ENCODE data around the gene NAT16. TPM values are rescaled to one million over a fixed set of nuclear protein-coding genes. Genes with fewer than 3 reads are reported as not detected.

NAT16 gene
- total and polyA plus RNA-seq, 2 donors (not counting 1 experiment from before 2014, with no cell fraction given), result not detected

DNA sequence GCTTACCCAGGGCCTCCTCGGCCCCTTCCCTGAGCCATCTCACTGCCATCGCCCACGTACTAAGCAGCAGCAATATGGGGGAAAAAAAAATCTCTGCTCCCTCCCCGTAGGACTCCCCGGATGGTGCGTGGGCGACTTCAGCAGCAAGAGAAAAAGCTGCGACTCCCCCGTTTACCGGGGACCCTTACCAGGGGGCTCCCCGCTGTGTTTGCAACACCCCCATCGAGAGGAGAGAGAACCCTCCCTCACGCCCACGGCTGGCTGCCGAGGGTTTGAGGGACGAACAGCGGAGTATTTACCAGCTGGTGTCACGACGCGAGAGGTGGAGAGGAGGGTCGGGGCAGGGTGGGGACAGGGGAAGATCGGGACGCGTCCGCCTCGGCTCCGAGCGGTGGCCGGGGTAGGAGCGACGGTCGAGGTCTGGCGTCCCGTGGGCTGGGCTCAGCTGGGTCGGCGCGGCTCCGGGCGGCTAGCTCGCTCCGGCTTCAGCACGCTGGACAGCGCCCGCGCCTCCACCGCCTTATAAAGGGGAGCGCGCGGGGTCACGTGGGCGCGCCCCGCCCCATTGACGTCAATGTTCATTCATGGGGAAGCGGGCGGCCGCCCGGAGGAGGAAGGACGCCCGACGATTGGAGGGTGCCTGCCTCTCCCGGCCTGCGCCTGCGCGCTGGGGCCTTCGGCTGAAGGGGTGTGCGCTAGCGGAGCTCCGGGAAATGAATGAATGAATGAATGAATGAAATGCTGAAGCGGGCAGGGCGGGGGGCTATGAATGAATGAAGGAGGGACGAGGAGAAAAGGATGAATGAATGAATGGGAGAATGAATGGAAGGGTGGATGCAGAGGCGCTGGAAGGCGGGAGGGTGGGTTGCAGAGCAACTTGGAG lies 14.8 kb downstream of the NAT16 start, which contains the start of gene VGF:
TSS of gene VGF (minus strand) at position 495 of the 883 bp plus-strand sequence. CDS start 726 bp downstream, outside the sequence.
- TF ChIP-seq CTCF (IDR thresholded peaks at IDR 0.05) (no peak), EZH2 (IDR thresholded peaks at IDR 0.05; ENCODE audit: borderline replicate concordance, insufficient read depth, low read depth, low read length, poor library complexity, severe bottlenecking) (no peak)
- Histone ChIP-seq H3K36me3 (replicated peaks in 1 of 2; ENCODE audit: control extremely low read depth in 1 of 2, control insufficient read depth in 1 of 2, extremely low read depth in 1 of 2, insufficient read depth in 2 of 2, low read length in 1 of 2) (no peaks in the 10 kb centered on the region), H3K4me1 (ENCODE audit: control insufficient read depth in 2 of 2, insufficient read depth in 2 of 2, low read length in 2 of 2) (peaks cover 56 to 67% of the 10 kb centered on the region in 2 donors), H3K4me2 (replicated peaks; ENCODE audit: low read depth, low read length, poor library complexity, severe bottlenecking) (peak within 1 kb of the TSS; percentile 99), H3K4me3 (ENCODE audit: control extremely low read depth in 1 of 5, extremely low read depth in 1 of 5, insufficient read depth in 1 of 5, low read depth in 2 of 5, low read length in 4 of 5) (peak within 1 kb of the TSS in 3 of 5 experiments; percentile 0 to 58 (median 17)), H3K27me3 (replicated peaks in 1 of 4; ENCODE audit: control extremely low read depth in 1 of 4, control insufficient read depth in 3 of 4, insufficient read depth in 4 of 4, low read length in 3 of 4) (peaks cover 0 to 79% (median 55%) of the 10 kb centered on the region in 4 experiments), H4K20me1 (ENCODE audit: control insufficient read depth, insufficient read depth, low read length, poor library complexity, severe bottlenecking) (peaks cover 26% of the 10 kb centered on the region), H3K9ac (ENCODE audit: low read length) (peak within 1 kb of the TSS; percentile 41), H2AFZ (ENCODE audit: insufficient read depth, low read depth, low read length, poor library complexity, severe bottlenecking) (no peak within 1 kb of the TSS), H3K79me2 (ENCODE audit: control insufficient read depth, insufficient read depth, low read length) (no peaks in the 10 kb centered on the region), H3K9me3 (ENCODE audit: control extremely low read depth in 1 of 3, control insufficient read depth in 2 of 3, insufficient read depth in 1 of 3, low read length in 2 of 3) (peaks cover 0 to 38% (median 3%) of the 10 kb centered on the region in 3 donors), H3K27ac (ENCODE audit: low read length in 2 of 2) (no peak within 1 kb of the TSS)
- WGBS (ENCODE audit: insufficient coverage), result 3% methylated on average over 67 of the region's 74 CpGs
- ChIA-PET CTCF (interaction anchor here (0.8 to 1.8 kb wide), 4 partner anchors 8 to 271 kb away, joined by 3 to 11 read pairs (median 3); no protein-coding TSS in a partner anchor), POLR2A (interaction anchor here (0.6 to 1.1 kb wide), 4 partner anchors 10 to 80 kb away, joined by 3 to 5 read pairs (median 3); partner anchors contain the start of genes FIS1, TRIM56 and ZNHIT1)
- peak within 1 kb of the TSS; percentile 82 for H3K4me3 Mint-ChIP-seq
- H3K27ac Mint-ChIP-seq, result peak within 1 kb of the TSS; percentile 81
- peak; percentile 95 for DNase-seq
- peaks cover 51% of the 10 kb centered on the region for H3K27me3 Mint-ChIP-seq
- peaks cover 42% of the 10 kb centered on the region for H3K4me1 Mint-ChIP-seq
- ATAC-seq (ENCODE audit: low read depth), result peak; percentile 83
- no peaks in the 10 kb centered on the region for H3K9me3 Mint-ChIP-seq (ENCODE audit: insufficient read depth)
- intact Hi-C loops (cut with micrococcal nuclease), result loop anchor here (1.0 kb wide), 2 partner anchors 11 to 79 kb away; partner anchors contain the start of gene AP1S1

Data from B cell (primary cell).